Adrenal gland (tissue), 19 donors: ENCODE results near the gene PAGE4. TPM values are rescaled to one million over a fixed set of nuclear protein-coding genes. Genes with fewer than 3 reads are reported as not detected.

Source experiments
- DNase-seq, 7 donors: peaks; one replicate each; pipeline ENCODE4 v3.0.0-alpha.2; 2019 to 2020
- H3K27ac ChIP-seq, 5 donors: fragments of 200-600 bp; sonication (generic) in 4 of 5; 1 replicate in 3 of 5; 2 replicates in 2 of 5; pipeline versions ENCODE4 v1.5.1 to v1.8.0; 2016 to 2020; ENCODE audit warnings: mild to moderate bottlenecking in 1 of 5
- H3K27me3 ChIP-seq: fragments of 200-600 bp; 2 replicates; pipeline ENCODE4 v1.8.0; 2021
- H3K36me3 ChIP-seq, 2 donors: fragments of 200-600 bp; replicated peaks in 1 of 2; 1 replicate in 1 of 2; 2 replicates in 1 of 2; pipeline versions ENCODE4 v1.5.1 to v1.8.0; 2018 to 2022
- H3K4me1 ChIP-seq, 2 donors: fragments of 200-600 bp; replicated peaks in 1 of 2; 1 replicate in 1 of 2; 2 replicates in 1 of 2; pipeline versions ENCODE4 v1.5.1 to v1.8.0; 2018 to 2021
- H3K4me3 ChIP-seq, 4 donors: fragments of 200-600 bp; sonication (generic) in 3 of 4; one replicate each; pipeline ENCODE4 v1.5.1; 2016 to 2018
- H3K9me3 ChIP-seq, 3 donors: fragments of 200-600 bp; sonication (generic) in 1 of 3; replicated peaks in 1 of 3; 1 replicate in 2 of 3; 2 replicates in 1 of 3; pipeline versions ENCODE4 v1.5.1 to v1.8.0; 2016 to 2021
- CTCF ChIP-seq, 6 experiments: fragments of 450-650 bp in 4 of 6; fragments of 200-600 bp in 2 of 6; sonication (generic) in 1 of 6; IDR thresholded peaks; 1 replicate in 5 of 6; 2 replicates in 1 of 6; pipeline versions ENCODE4 v1.5.1 to v1.8.0; 2016 to 2021; ENCODE audit warnings: antibody characterized with exemption in 6 of 6, mild to moderate bottlenecking in 2 of 6, moderate library complexity in 1 of 6
- POLR2A ChIP-seq, 2 donors: fragments of 450-650 bp; IDR thresholded peaks; one replicate each; pipeline ENCODE4 v1.6.1; 2017; ENCODE audit warnings: antibody characterized with exemption in 2 of 2, mild to moderate bottlenecking in 2 of 2, moderate library complexity in 1 of 2
- WGBS, 4 donors: extraction: QIAGEN DNeasy Blood & Tissue Kit in 2 of 4; methylation state at CpG; one replicate each; pipeline versions ENCODE4 v1.1.5 to v1.1.7; 2013 to 2017; 5-methylcytosine and 5-hydroxymethylcytosine counted together
- intact Hi-C, 2 donors: fragments of 100-400 bp; cut with DNase I; formaldehyde crosslinking; loops; one replicate each; pipeline versions ENCODE4 v1.14.1 to v1.15.0; 2022 to 2023
- long read RNA-seq, 10 donors: library from polyadenylated mRNA in 3 of 10; unstranded in 2 of 10; stranded (forward) in 1 of 10; transcript quantifications; one replicate each; pipeline ENCODE4 v2.0.0 and lab custom pipeline, GENCODE V29; 2021 to 2026
- polyA plus RNA-seq, 3 donors: library from polyadenylated mRNA; stranded (reverse); fragments of 200-250 nt in 2 of 3; fragments of 350-450 nt in 1 of 3; fragmentation: Illumina TruSeq in 1 of 3; extraction: RNeasy Lipid Tissue Mini Kit (QIAGEN cat#74804) in 1 of 3; gene quantifications; one replicate each; pipeline ENCODE4 v1.2.3, GENCODE V29; 2013 to 2014
- total RNA-seq, 9 donors: library from RNA; depleted of rRNA in 4 of 9; stranded (reverse); fragments of >200 nt in 4 of 9; fragments of 120-200 nt in 1 of 9; fragmentation: NEBNext Ultra II Directional in 1 of 9; extraction: Animal tissue kit (Norgen Biotek cat#: 25700) in 1 of 9; gene quantifications; one replicate each; pipeline versions ENCODE4 v1.1.0 to v1.2.4, GENCODE V29; 2013 to 2023
- donor health status: healthy with polysubstance abuse.
- donor health status: Bipolar disorder and iron deficiency.
- donor health status: DM: yes; HTN: yes; CAD: no.
- donor health status: DM: no; HTN: no; CAD: no.
- donor health status: DM: no; HTN: no; CAD: no.
- donor health status: DM: yes; HTN: yes; CAD: no.

PAGE4 gene
- 1 to 10 TPM in 2 of 9 donors, under 1 TPM in 1, not detected in 6; 0.83 to 3.9 (median 1.3) TPM for total RNA-seq
- 1 to 10 TPM; 2.6 to 9.7 (median 5.4) TPM for polyA plus RNA-seq
- long read RNA-seq, donor 1: 0 reads
- long read RNA-seq, donor 2: 0 reads
- long read RNA-seq, donor 3: 0 reads
- long read RNA-seq, donor 4: 0 reads
- long read RNA-seq, donor 5, partial matches to known transcripts: 2 of 2 reads
- long read RNA-seq, donor 5, other reads (novel, unspliced or antisense): 0 of 2 reads
- long read RNA-seq, donor 6, partial matches to known transcripts: 2 of 2 reads
- long read RNA-seq, donor 6, other reads (novel, unspliced or antisense): 0 of 2 reads
- long read RNA-seq, donor 7: 0 reads
- long read RNA-seq, donor 8: 0 reads
- long read RNA-seq, donor 9: 0 reads
- long read RNA-seq, donor 10: 0 reads

- H3K4me3 ChIP-seq: no peak within 1 kb of the TSS
- intact Hi-C loops: no loop called here
- H3K4me1 ChIP-seq: no peaks in the 10 kb centered on the region
- no peaks in the 10 kb centered on the region for H3K36me3 ChIP-seq
- no peak for TF ChIP-seq CTCF (IDR thresholded peaks at IDR 0.05)
- TF ChIP-seq POLR2A (IDR thresholded peaks at IDR 0.05): no peak
- H3K27me3 ChIP-seq: peaks cover 32% of the 10 kb centered on the region
- no peak within 1 kb of the TSS for H3K27ac ChIP-seq
- no peaks in the 10 kb centered on the region for H3K9me3 ChIP-seq
- WGBS, 4 donors: 69 to 82% (median 79%) methylated on average over 4 to 8 of the region's 8 CpGs
- DNase-seq: no peak
These were observed at the start of gene PAGE4 for GRCh38 chrX:49829016-49829415. Gene PAGE4, plus strand, starts transcription at chrX:49829303. Its CDS starts 1,126 bp downstream, at chrX:49830429.

- Histone ChIP-seq H3K27ac (no peak overlapping the region), H3K4me1 (no peaks in the 10 kb centered on the region), H3K9me3 (no peaks in the 10 kb centered on the region), H3K4me3 (no peak overlapping the region), H3K27me3 (no peaks in the 10 kb centered on the region), H3K36me3 (no peaks in the 10 kb centered on the region)
- no peak for DNase-seq
- WGBS, 4 donors: 38 to 96% (median 67%) methylated on average over 1 of the region's 1 CpG; no CpG with 5 or more reads in 1 of the 4 donors
- intact Hi-C loops: no loop called here
- TF ChIP-seq POLR2A (IDR thresholded peaks at IDR 0.05) (no peak), CTCF (IDR thresholded peaks at IDR 0.05) (no peak)
These were observed 44.3 kb upstream of the PAGE4 start for GRCh38 chrX:49784747-49785280.

- H3K27ac ChIP-seq: no peak overlapping the region
- intact Hi-C loops: no loop called here
- H3K4me3 ChIP-seq: no peak overlapping the region
- no peaks in the 10 kb centered on the region for H3K4me1 ChIP-seq
- no peaks in the 10 kb centered on the region for H3K9me3 ChIP-seq
- 30 to 50% (median 36%) methylated on average over 1 of the region's 1 CpG; no CpG with 5 or more reads in 1 of the 4 donors for WGBS, 4 donors
- TF ChIP-seq CTCF (IDR thresholded peaks at IDR 0.05): no peak
- no peak for TF ChIP-seq POLR2A (IDR thresholded peaks at IDR 0.05)
- H3K36me3 ChIP-seq: no peaks in the 10 kb centered on the region
- DNase-seq: no peak
- peaks cover 9% of the 10 kb centered on the region for H3K27me3 ChIP-seq
These were observed 36.7 kb upstream of the PAGE4 start for GRCh38 chrX:49792376-49792775.

- no peak overlapping the region for H3K27ac ChIP-seq
- H3K4me3 ChIP-seq: no peak overlapping the region
- intact Hi-C loops: no loop called here
- H3K4me1 ChIP-seq: no peaks in the 10 kb centered on the region
- TF ChIP-seq CTCF (IDR thresholded peaks at IDR 0.05): no peak
- H3K27me3 ChIP-seq: peaks cover 18% of the 10 kb centered on the region
- DNase-seq: no peak
- H3K9me3 ChIP-seq: no peaks in the 10 kb centered on the region
- no peaks in the 10 kb centered on the region for H3K36me3 ChIP-seq
These were observed 35.4 kb upstream of the PAGE4 start for GRCh38 chrX:49793686-49794085.
